GM23338 (cell line): ENCODE results near the gene MRPL37. TPM values are rescaled to one million over a fixed set of nuclear protein-coding genes. Genes with fewer than 3 reads are reported as not detected.

Source experiments
- ATAC-seq: fragments of 200-7000 bp; cut with Tn5 transposase; 3 replicates; pipeline ENCODE4 v1.9.1; 2020
- DNase-seq: peaks from one replicate; pipeline ENCODE4 v3.0.0-alpha.2; 2015; ENCODE audit warnings: low spot score
- H2AFZ ChIP-seq: fragments of 200-600 bp; sonication (generic); 2 replicates; pipeline ENCODE4 v1.8.0; 2016; ENCODE audit warnings: antibody characterized with exemption, mild to moderate bottlenecking, moderate library complexity
- H3F3A ChIP-seq: fragments of 200-600 bp; sonication (generic); replicated peaks from 2 replicates; pipeline ENCODE4 v1.8.0; 2017; ENCODE audit warnings: antibody characterized with exemption, mixed run types, low read depth
- H3K27ac ChIP-seq: fragments of 200-600 bp; sonication (generic); 2 replicates; pipeline ENCODE4 v1.6.1; 2016; ENCODE audit warnings: low read depth
- H3K27me3 ChIP-seq: fragments of 200-600 bp; sonication (generic); 2 replicates; pipeline ENCODE4 v1.8.0; 2016; ENCODE audit warnings: mild to moderate bottlenecking, mixed run types, moderate library complexity; ENCODE audit not compliant: insufficient read depth
- H3K36me3 ChIP-seq: fragments of 200-600 bp; sonication (generic); 2 replicates; pipeline ENCODE4 v1.8.0; 2016; ENCODE audit warnings: mild to moderate bottlenecking; ENCODE audit not compliant: insufficient read depth
- H3K4me1 ChIP-seq: fragments of 200-600 bp; sonication (generic); 2 replicates; pipeline ENCODE4 v1.8.0; 2016; ENCODE audit warnings: mild to moderate bottlenecking, moderate library complexity; ENCODE audit not compliant: insufficient read depth
- H3K4me2 ChIP-seq: fragments of 200-600 bp; sonication (generic); 2 replicates; pipeline ENCODE4 v1.7.1; 2017; ENCODE audit warnings: mixed run types
- H3K4me3 ChIP-seq: fragments of 200-600 bp; sonication (generic); 2 replicates; pipeline ENCODE4 v1.6.1; 2016; ENCODE audit warnings: mixed run types
- H3K79me2 ChIP-seq: fragments of 200-600 bp; sonication (generic); replicated peaks from 2 replicates; pipeline ENCODE4 v1.8.0; 2017; ENCODE audit warnings: mild to moderate bottlenecking; ENCODE audit not compliant: insufficient read depth
- H3K9me2 ChIP-seq: fragments of 200-600 bp; sonication (generic); 2 replicates; pipeline ENCODE4 v1.8.0; 2017; ENCODE audit not compliant: insufficient read depth
- H4K20me1 ChIP-seq: fragments of 200-600 bp; sonication (generic); replicated peaks from 2 replicates; pipeline ENCODE4 v1.8.0; 2017; ENCODE audit warnings: mild to moderate bottlenecking; ENCODE audit not compliant: insufficient read depth
- H3K27ac Mint-ChIP-seq: 2 replicates; pipeline ENCODE4 v1.8.0; 2020; ENCODE audit warnings: inconsistent platforms, mild to moderate bottlenecking, moderate library complexity, mixed read lengths
- H3K27me3 Mint-ChIP-seq: 3 replicates; pipeline ENCODE4 v1.8.0; 2022; ENCODE audit warnings: low read depth, mild to moderate bottlenecking, moderate library complexity, mixed read lengths, inconsistent platforms; ENCODE audit not compliant: insufficient read depth, poor library complexity
- H3K36me3 Mint-ChIP-seq: 3 replicates; pipeline ENCODE4 v1.8.0; 2021; ENCODE audit warnings: low read depth, mild to moderate bottlenecking, inconsistent platforms, moderate library complexity, mixed read lengths
- H3K4me1 Mint-ChIP-seq: 3 replicates; pipeline ENCODE4 v1.8.0; 2020; ENCODE audit warnings: mild to moderate bottlenecking, inconsistent platforms, mixed read lengths
- H3K4me3 Mint-ChIP-seq: 3 replicates; pipeline ENCODE4 v1.8.0; 2021; ENCODE audit warnings: moderate library complexity, mild to moderate bottlenecking, inconsistent platforms, mixed read lengths
- H3K9me3 Mint-ChIP-seq: 3 replicates; pipeline ENCODE4 v1.8.0; 2020; ENCODE audit warnings: moderate library complexity, mild to moderate bottlenecking, inconsistent platforms, mixed read lengths
- CREB1 ChIP-seq: fragments of 250-450 bp; sonication (Bioruptor Pico); IDR thresholded peaks from 2 replicates; pipeline ENCODE4 v1.5.0; 2020; ENCODE audit warnings: low read depth, mild to moderate bottlenecking, moderate library complexity
- CTCF ChIP-seq, 2 experiments: fragments of 200-600 bp in 1 of 2; sonication (generic) in 1 of 2; conservative IDR thresholded peaks; 2 replicates each; pipeline versions ENCODE4 v1.5.1 to v1.6.1; 2016 to 2017; ENCODE audit warnings: antibody characterized with exemption in 2 of 2, low read depth in 2 of 2, mild to moderate bottlenecking in 2 of 2, moderate library complexity in 1 of 2
- ETS1 ChIP-seq: IDR thresholded peaks from 2 replicates; pipeline ENCODE4 v1.6.1; 2016; ENCODE audit warnings: antibody characterized with exemption
- EZH2 ChIP-seq: fragments of 200-600 bp; sonication (generic); IDR thresholded peaks from one replicate; pipeline ENCODE4 v1.8.0; 2017; ENCODE audit warnings: antibody characterized with exemption, mild to moderate bottlenecking, low read depth; ENCODE audit not compliant: unreplicated experiment
- JUNB ChIP-seq: IDR thresholded peaks from one replicate; pipeline ENCODE4 v1.6.1; 2016; ENCODE audit warnings: antibody characterized with exemption; ENCODE audit not compliant: unreplicated experiment
- POLR2AphosphoS5 ChIP-seq: IDR thresholded peaks from 2 replicates; pipeline ENCODE4 v1.6.1; 2016; ENCODE audit warnings: antibody characterized with exemption, low read depth
- ZNF331 ChIP-seq: fragments of 250-450 bp; sonication (Bioruptor Pico); IDR thresholded peaks from 2 replicates; pipeline ENCODE4 v1.5.0; 2020; ENCODE audit warnings: low read depth, mild to moderate bottlenecking, moderate library complexity
- ZNF462 ChIP-seq: fragments of 250-450 bp; sonication (Bioruptor Pico); IDR thresholded peaks from 2 replicates; pipeline ENCODE4 v1.5.0; 2020; ENCODE audit warnings: mild to moderate bottlenecking, moderate library complexity
- polyA plus RNA-seq: library from polyadenylated mRNA; unstranded; fragments of >200 nt; fragmentation: Nextera tagmentation; extraction: Ambion mirVana; gene quantifications from 2 replicates; pipeline ENCODE4 v1.2.1, GENCODE V29; 2016
- total RNA-seq: library from RNA; depleted of rRNA; stranded (reverse); fragments of >200 nt; shearing (Covaris generic); gene quantifications from 2 replicates; pipeline ENCODE4 v1.2.3, GENCODE V29; 2014

The MRPL37 gene
- total and polyA plus RNA-seq, 2 experiments from 2014 or later = 130 to 155 TPM

GRCh38 chr1:54220004-54220811 is 20.2 kb downstream of the MRPL37 start:
- H3K27me3 ChIP-seq = no peaks in the 10 kb centered on the region
- Mint-ChIP-seq H3K27me3 (peaks cover 14% of the 10 kb centered on the region), H3K4me1 (peaks cover 35% of the 10 kb centered on the region), H3K36me3 (peaks cover 37% of the 10 kb centered on the region), H3K27ac (peak overlapping the region; percentile 63; the same call in 1 of the 2 replicates), H3K4me3 (no peak overlapping the region), H3K9me3 (no peaks in the 10 kb centered on the region)
- no peaks in the 10 kb centered on the region for H3K9me2 ChIP-seq
- 0 out of 2 replicates have a peak, but pooled peaks cover 8% of the 10 kb centered on the region for H3K36me3 ChIP-seq
- no peaks in the 10 kb centered on the region for H3K4me1 ChIP-seq
- H3K79me2 ChIP-seq = no peaks in the 10 kb centered on the region
- no peaks in the 10 kb centered on the region for H3F3A ChIP-seq
- H3K27ac ChIP-seq = peak overlapping the region; percentile 19; the same call in 1 of the 2 replicates
- DNase-seq = no peak
- peaks cover 19% of the 10 kb centered on the region for H4K20me1 ChIP-seq
- no peak for TF ChIP-seq POLR2AphosphoS5
- no peak overlapping the region for H3K4me3 ChIP-seq
- no peak overlapping the region for H2AFZ ChIP-seq
- no peak for ATAC-seq
- H3K4me2 ChIP-seq = no peak overlapping the region

GRCh38 chr1:54221113-54221834 is 21.3 kb downstream of the MRPL37 start:
- H2AFZ ChIP-seq = no peak overlapping the region
- no peaks in the 10 kb centered on the region for H3F3A ChIP-seq
- H3K27ac ChIP-seq = no peak overlapping the region
- no peaks in the 10 kb centered on the region for H3K27me3 ChIP-seq
- DNase-seq = no peak
- peaks cover 42% of the 10 kb centered on the region for H3K4me1 Mint-ChIP-seq
- no peak for ATAC-seq
- no peak overlapping the region for H3K27ac Mint-ChIP-seq
- peaks cover 32% of the 10 kb centered on the region for H3K36me3 Mint-ChIP-seq
- peaks cover 24% of the 10 kb centered on the region for H3K27me3 Mint-ChIP-seq
- H3K4me3 ChIP-seq = no peak overlapping the region
- peaks cover 19% of the 10 kb centered on the region for H4K20me1 ChIP-seq
- no peaks in the 10 kb centered on the region for H3K79me2 ChIP-seq
- H3K9me3 Mint-ChIP-seq = no peaks in the 10 kb centered on the region
- no peak overlapping the region for H3K4me2 ChIP-seq
- H3K36me3 ChIP-seq = 0 out of 2 replicates have a peak, but pooled peaks cover 8% of the 10 kb centered on the region
- no peak overlapping the region for H3K4me3 Mint-ChIP-seq
- H3K4me1 ChIP-seq = no peaks in the 10 kb centered on the region; the same call in 1 of the 2 replicates
- H3K9me2 ChIP-seq = no peaks in the 10 kb centered on the region
- TF ChIP-seq ZNF331 = no peak
- no peak for TF ChIP-seq JUNB
- no peak for TF ChIP-seq ETS1
- no peak for TF ChIP-seq CTCF (conservative IDR thresholded peaks at IDR 0.05; ENCODE audit: low read depth in 2 of 2)
- no peak for TF ChIP-seq CREB1
- TF ChIP-seq EZH2 = no peak
- TF ChIP-seq ZNF462 (CRISPR knock-in tag) = no peak
- no peak for TF ChIP-seq POLR2AphosphoS5
